Heart left ventricle (tissue), 16 donors: ENCODE measurements around the gene CDC42EP4. TPM values are rescaled to one million over a fixed set of nuclear protein-coding genes. Genes with fewer than 3 reads are reported as not detected.

ENCODE experiments used
- ATAC-seq, 4 donors: fragments of 200-7000 bp; cut with Tn5 transposase; one replicate each; pipeline ENCODE4 v1.9.1; 2020 to 2022; ENCODE audit warnings: moderate library complexity in 4 of 4, mild to moderate bottlenecking in 3 of 4, moderate number of reproducible peaks in 1 of 4
- DNase-seq, 5 donors: peaks; one replicate each; pipeline ENCODE4 v3.0.0-alpha.2; 2020
- H3K27ac ChIP-seq, 12 donors: fragments of 200-600 bp; sonication (generic) in 4 of 12; one replicate each; pipeline versions ENCODE4 v1.5.0 to v1.8.0; 2016 to 2022; ENCODE audit warnings: mild to moderate bottlenecking in 2 of 12
- H3K27me3 ChIP-seq, 9 donors: fragments of 200-600 bp; sonication (generic) in 2 of 9; one replicate each; pipeline versions ENCODE4 v1.5.1 to v1.8.0; 2016 to 2022; ENCODE audit warnings: mild to moderate bottlenecking in 3 of 9
- H3K36me3 ChIP-seq, 9 donors: fragments of 200-600 bp; sonication (generic) in 2 of 9; one replicate each; pipeline versions ENCODE4 v1.5.0 to v1.8.0; 2018 to 2022; ENCODE audit warnings: mild to moderate bottlenecking in 2 of 9
- H3K4me1 ChIP-seq, 12 donors: fragments of 200-600 bp; sonication (generic) in 4 of 12; one replicate each; pipeline versions ENCODE4 v1.5.0 to v1.8.0; 2016 to 2022; ENCODE audit warnings: mild to moderate bottlenecking in 3 of 12
- H3K4me3 ChIP-seq, 12 donors: fragments of 200-600 bp; sonication (generic) in 4 of 12; one replicate each; pipeline versions ENCODE4 v1.5.0 to v1.8.0; 2017 to 2022; ENCODE audit warnings: mild to moderate bottlenecking in 9 of 12, moderate library complexity in 4 of 12
- H3K9me3 ChIP-seq, 12 donors: fragments of 200-600 bp; sonication (generic) in 4 of 12; one replicate each; pipeline versions ENCODE4 v1.5.0 to v1.8.0; 2016 to 2022; ENCODE audit warnings: mild to moderate bottlenecking in 1 of 12
- POLR2A ChIP-seq, 2 donors: fragments of 450-650 bp; IDR thresholded peaks; one replicate each; pipeline ENCODE4 v1.6.1; 2017; ENCODE audit warnings: antibody characterized with exemption in 2 of 2, mild to moderate bottlenecking in 2 of 2, moderate library complexity in 2 of 2
- WGBS, 4 donors: extraction: QIAGEN DNeasy Blood & Tissue Kit in 2 of 4; methylation state at CpG; one replicate each; pipeline versions ENCODE4 v1.1.5 to v1.1.7; 2013 to 2018; 5-methylcytosine and 5-hydroxymethylcytosine counted together
- intact Hi-C, 10 donors: fragments of 100-400 bp; cut with DNase I; formaldehyde crosslinking; loops; one replicate each; pipeline versions ENCODE4 v1.11.1 to v1.14.2; 2022
- polyA plus RNA-seq, 2 donors: library from polyadenylated mRNA; stranded (reverse); fragments of 200-250 nt; gene quantifications; one replicate each; pipeline ENCODE4 v1.2.3, GENCODE V29; 2013
- total RNA-seq, 9 donors: library from RNA; depleted of rRNA in 2 of 9; stranded (reverse); fragments of >200 nt in 2 of 9; fragmentation: NEBNext Ultra II Directional in 3 of 9; extraction: Animal tissue kit (Norgen Biotek cat#: 25700) in 3 of 9; gene quantifications; one replicate each; pipeline versions ENCODE4 v1.1.0 to v1.2.4, GENCODE V29; 2016 to 2023
- TF ChIP-seq, protein P1 (sequence below), 12 donors: fragments of 200-600 bp; sonication (generic) in 4 of 12; IDR thresholded peaks; one replicate each; pipeline versions ENCODE4 v1.5.0 to v1.8.0; 2018 to 2022; ENCODE audit warnings: antibody characterized with exemption in 12 of 12, mild to moderate bottlenecking in 5 of 12
- donor health status: ischemic (EF 13 %, LVEDD 7.1; RV severe dilation, severe dysfunction).
- donor health status: healthy with polysubstance abuse.
- donor health status: DM: no; HTN: yes; CAD: no.
- donor health status: DM: no; HTN: no; CAD: no.
- donor health status: ischemic (EF 25% LVEDD 6.9; RV normal size, moderate dysfunction).
- donor health status: ischemic (EF 25% LVEDD 5.7; RV mildly dilated, moderate dysfunction).
- donor health status: healthy.
- donor health status: DM: yes; HTN: yes; CAD: no.
- donor health status: ischemic (EF 35%, LVEDD 5.7; RV mildly dilated, moderate dysfunction).
- donor health status: nonischemic (EF 11% LVEDD 7.7; RV severe dilation, severe dysfunction).
- donor health status: DM: yes; HTN: yes; CAD: no.
- donor health status: PGD.
- donor health status: ischemic (EF 29% LVEDD 5.4; RV normal size, mild dysfunction).
- donor health status: nonischemic (EF 23%, LVEDD 6.1; RV moderate dilation, normal function).

The CDC42EP4 gene
- total and polyA plus RNA-seq, 11 donors: 18.6 to 103 (median 37.5) TPM

DNA sequence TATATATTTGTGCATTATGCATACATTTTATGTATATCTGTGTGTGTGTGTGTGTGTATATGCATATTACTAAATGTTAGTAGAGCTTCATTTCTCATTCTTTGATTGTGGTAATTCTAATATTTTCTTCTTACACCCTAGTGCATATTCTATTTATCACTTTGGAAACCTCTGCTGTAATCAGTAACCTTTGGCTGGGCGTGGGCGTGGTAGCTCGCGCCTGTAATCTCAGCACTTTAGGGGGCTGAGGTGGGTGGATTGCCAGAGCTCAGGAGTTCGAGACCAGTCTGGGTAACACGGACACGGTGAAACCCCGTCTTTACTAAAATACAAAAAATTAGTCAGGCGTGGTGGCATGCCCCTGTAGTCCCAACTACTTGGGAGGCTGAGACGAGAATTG, 77.1 kb downstream of the CDC42EP4 start:
- intact Hi-C loops: loop anchor here in 6 of 10 donors (5.0 kb wide), 4 partner anchors 37 to 507 kb away; partner anchors contain the start of gene COG1 (in 3 of the 6)
- peaks cover 0 to 40% (median 27%) of the 10 kb centered on the region in 9 donors for H3K36me3 ChIP-seq
- no peaks in the 10 kb centered on the region for H3K27me3 ChIP-seq
- H3K4me3 ChIP-seq: no peak overlapping the region
- H3K9me3 ChIP-seq: no peaks in the 10 kb centered on the region
- ATAC-seq (no peak), DNase-seq (no peak)
- peaks cover 0 to 51% (median 27%) of the 10 kb centered on the region in 12 donors for H3K4me1 ChIP-seq
- H3K27ac ChIP-seq: no peak overlapping the region
- WGBS, 4 donors: 89 to 94% (median 89%) methylated on average over 10 of the region's 10 CpGs
- TF ChIP-seq POLR2A (IDR thresholded peaks at IDR 0.05): no peak
- TF ChIP-seq, protein P1, sequence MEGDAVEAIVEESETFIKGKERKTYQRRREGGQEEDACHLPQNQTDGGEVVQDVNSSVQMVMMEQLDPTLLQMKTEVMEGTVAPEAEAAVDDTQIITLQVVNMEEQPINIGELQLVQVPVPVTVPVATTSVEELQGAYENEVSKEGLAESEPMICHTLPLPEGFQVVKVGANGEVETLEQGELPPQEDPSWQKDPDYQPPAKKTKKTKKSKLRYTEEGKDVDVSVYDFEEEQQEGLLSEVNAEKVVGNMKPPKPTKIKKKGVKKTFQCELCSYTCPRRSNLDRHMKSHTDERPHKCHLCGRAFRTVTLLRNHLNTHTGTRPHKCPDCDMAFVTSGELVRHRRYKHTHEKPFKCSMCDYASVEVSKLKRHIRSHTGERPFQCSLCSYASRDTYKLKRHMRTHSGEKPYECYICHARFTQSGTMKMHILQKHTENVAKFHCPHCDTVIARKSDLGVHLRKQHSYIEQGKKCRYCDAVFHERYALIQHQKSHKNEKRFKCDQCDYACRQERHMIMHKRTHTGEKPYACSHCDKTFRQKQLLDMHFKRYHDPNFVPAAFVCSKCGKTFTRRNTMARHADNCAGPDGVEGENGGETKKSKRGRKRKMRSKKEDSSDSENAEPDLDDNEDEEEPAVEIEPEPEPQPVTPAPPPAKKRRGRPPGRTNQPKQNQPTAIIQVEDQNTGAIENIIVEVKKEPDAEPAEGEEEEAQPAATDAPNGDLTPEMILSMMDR (IDR thresholded peaks at IDR 0.05): no peak

Other genes starting within 250 kb of the CDC42EP4 start
- 10 to 100 TPM in 3 of 9 donors, 1 to 10 TPM in 6; 5.6 to 23.3 (median 8.6) TPM for gene SLC39A11, start 219.3 kb downstream of the CDC42EP4 start, total RNA-seq
- 1 to 10 TPM; 2.5 to 6.7 TPM for gene SLC39A11, start 219.3 kb downstream of the CDC42EP4 start, polyA plus RNA-seq
- gene SSTR2, start 147.0 kb downstream of the CDC42EP4 start, total RNA-seq: 1 to 10 TPM in 3 of 9 donors, under 1 TPM in 6; 0.09 to 2.4 (median 0.23) TPM
- gene SSTR2, start 147.0 kb downstream of the CDC42EP4 start, polyA plus RNA-seq: under 1 TPM; 0.12 to 0.27 TPM
- gene COG1, start 118.9 kb downstream of the CDC42EP4 start, total RNA-seq: 10 to 100 TPM; 38.4 to 65.6 (median 55.1) TPM
- gene COG1, start 118.9 kb downstream of the CDC42EP4 start, polyA plus RNA-seq: 10 to 100 TPM; 20.2 to 78.7 TPM
- not detected for gene CPSF4L, start 50.1 kb downstream of the CDC42EP4 start, total RNA-seq
- not detected for gene CPSF4L, start 50.1 kb downstream of the CDC42EP4 start, polyA plus RNA-seq